GM18861 (cell line): ENCODE results near the gene EVC2.

Experiments used
- ATAC-seq: cut with Tn5 transposase; IDR thresholded peaks from one replicate; pipeline ENCODE4 v1.9.1; 2021; ENCODE audit not compliant: unreplicated experiment

EVC2 gene

GRCh38 chr4:5517372-5517771, 191.0 kb downstream of the EVC2 start:
- ATAC-seq, result no peak

- no peak for ATAC-seq
These were observed 192.7 kb downstream of the EVC2 start for GRCh38 chr4:5515646-5516045.
